ENCODE results near the gene FBL.

FBL gene

GRCh38 chr19:39841041-39841440, 5.1 kb downstream of the FBL start:
- DNase-seq, result no peak

DNA sequence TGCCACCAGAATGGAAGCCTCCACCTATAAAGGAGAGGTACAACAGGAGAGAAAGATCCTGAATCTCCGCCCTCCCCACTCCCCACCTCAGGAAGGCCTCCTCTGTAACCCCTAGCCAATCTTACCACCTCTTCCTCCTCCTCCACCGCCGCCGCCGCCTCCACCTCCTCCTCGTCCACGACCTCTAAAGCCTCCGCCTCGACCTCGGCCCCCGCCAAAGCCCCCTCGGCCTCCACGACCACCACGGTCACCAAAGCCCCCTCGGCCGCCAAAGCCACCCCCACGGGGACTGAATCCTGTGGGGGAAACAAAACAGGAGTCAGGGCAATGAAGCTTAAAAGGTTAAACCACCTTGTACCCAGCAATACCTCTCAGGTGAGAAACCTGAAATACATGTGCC, 5.7 kb downstream of the FBL start:
- no peak for DNase-seq

- no peak for DNase-seq
Observed at GRCh38 chr19:39839678-39840327, 6.4 kb downstream of the FBL start.

DNA sequence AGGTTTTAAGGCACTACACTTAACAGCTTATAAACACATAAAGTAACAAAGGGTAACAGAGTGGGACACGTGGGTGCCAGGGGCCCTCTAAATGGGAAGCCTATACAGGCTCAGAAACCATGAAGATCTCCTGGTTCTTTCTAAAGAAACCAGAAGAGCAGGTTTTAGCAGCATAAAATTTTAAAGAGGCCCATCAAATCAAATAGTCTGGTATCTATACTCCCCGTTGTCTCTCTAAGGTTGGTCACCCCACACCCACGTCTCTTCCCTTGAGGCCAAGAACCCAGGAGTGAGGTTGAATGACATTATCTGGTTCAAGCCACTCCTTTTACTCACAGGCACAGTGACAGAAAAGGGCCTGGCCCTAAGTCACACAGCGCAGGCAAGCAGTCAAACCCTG, 7.6 kb downstream of the FBL start:
- DNase-seq, result no peak

- DNase-seq, result no peak
Observed at GRCh38 chr19:39837978-39838377, 8.2 kb downstream of the FBL start.

- DNase-seq, result no peak
Observed at GRCh38 chr19:39834287-39834841, 11.8 kb downstream of the FBL start.

DNA sequence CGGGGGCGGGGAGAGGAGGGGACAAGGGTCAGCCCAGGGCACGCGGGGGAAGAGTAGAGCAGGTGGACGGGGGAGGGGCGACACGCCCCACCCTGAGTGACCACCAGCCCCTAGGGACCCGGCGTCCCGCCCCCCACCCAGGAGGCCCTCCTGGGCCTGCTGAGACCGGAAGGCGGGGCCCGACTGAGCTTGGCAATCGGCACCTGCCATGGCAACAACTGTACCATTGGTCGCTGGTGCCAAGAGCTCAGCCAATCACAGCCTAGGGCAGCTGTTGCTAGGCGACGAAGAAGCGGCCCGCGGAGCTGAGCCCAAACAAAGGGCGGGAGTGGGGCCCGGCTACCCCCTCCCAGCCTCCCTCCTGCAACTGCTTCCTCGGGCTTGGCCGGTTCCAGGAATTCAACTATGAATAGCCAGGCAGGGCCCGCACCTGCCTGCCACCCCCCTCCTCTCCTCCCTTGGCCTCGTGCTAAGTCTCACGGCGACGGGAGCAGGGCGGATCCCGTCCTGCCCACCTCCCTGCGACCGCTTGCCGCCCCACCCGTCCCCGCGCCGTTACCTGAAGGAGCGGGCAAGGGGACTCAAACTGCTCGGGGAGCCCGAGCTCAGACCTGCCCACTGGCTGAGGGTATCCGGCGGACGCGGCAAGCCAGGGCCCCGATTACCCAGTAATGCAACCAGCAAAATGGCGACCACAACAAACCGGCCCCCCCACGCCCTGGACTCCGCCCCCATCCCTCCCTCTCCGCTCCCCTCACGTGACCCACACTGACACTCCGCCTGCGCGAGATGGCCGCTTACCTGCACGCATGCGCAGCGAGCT, 12.5 kb downstream of the FBL start, which contains the start of gene DYRK1B:
DYRK1B (minus strand) TSS at position 699 of the 823 bp plus-strand sequence. CDS start 2,295 bp downstream, outside the sequence.
- peak; percentile 94 for DNase-seq

DNA sequence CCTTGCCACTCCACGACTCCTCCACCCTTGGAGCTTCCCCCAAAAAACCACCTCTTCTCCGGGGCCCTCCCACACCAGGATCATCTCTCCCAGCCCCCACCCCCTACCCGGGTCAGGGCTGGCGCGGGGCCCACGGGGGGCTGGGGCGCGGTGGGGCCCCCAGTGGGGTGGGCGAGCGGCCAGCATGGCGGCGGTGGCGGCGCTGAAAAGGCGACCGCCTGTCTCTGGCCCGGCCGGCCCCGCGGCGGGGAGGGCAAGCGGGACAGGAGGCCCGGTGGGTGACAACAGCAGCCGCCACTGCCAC, 13.1 kb downstream of the FBL start:
- no peak for DNase-seq

DNA sequence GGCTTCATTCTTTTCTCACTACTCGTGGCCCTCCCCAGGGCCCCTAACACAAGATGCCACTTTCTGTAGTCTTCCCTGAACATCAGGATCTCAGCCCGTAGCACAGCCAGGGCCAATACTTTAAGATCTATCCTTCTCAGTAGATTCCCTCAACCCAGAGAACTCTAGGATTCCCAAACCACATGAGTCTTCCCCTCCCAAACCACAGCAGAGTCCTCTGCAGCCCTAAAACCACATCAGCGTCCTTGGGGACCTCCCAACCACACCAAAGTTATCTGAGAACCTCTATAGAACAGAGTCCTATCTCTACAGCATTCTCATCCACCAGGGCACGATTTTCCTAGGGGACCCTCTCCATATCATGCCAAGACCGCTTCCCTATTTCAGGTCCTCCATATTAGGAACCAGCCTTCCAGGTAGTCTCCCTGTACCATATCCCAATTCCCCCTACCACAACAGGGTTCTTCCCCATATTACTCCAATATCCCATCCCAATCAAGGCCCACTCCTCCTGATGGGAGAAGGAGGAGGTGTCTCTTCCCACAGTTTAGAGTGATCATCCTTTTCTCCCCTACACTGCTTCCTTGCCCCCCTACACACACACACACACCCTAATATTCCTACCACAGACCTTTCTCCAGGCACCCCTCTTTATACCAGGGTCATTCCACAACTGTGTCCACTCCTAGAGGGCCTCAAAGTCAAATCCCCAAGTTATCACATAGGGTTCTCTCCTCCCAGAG, 13.7 kb downstream of the FBL start:
- DNase-seq, result no peak

GRCh38 chr19:39831679-39832078, 14.5 kb downstream of the FBL start:
- no peak for DNase-seq

GRCh38 chr19:39830847-39831246, 15.3 kb downstream of the FBL start:
- no peak for DNase-seq

DNA sequence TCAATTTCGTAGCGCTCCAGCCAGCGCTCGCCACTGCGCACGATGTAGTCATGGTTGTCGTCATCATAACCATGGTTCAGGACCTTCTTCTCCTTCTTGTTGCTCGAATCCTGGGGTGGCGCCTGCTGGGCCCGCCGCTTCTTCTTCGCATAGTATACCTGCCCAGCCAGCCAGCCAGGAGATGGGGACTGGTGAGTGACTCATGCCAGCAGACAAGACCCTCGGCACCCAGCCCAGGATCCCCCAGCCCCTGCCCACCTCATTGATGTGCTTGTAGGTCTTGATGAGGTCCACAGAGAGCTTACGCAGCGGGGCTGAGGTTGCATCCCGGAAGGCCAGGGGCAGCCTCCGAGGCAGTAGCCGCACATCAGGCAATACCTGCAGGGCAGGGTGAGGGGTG, 15.8 kb downstream of the FBL start:
- DNase-seq, result no peak

DNA sequence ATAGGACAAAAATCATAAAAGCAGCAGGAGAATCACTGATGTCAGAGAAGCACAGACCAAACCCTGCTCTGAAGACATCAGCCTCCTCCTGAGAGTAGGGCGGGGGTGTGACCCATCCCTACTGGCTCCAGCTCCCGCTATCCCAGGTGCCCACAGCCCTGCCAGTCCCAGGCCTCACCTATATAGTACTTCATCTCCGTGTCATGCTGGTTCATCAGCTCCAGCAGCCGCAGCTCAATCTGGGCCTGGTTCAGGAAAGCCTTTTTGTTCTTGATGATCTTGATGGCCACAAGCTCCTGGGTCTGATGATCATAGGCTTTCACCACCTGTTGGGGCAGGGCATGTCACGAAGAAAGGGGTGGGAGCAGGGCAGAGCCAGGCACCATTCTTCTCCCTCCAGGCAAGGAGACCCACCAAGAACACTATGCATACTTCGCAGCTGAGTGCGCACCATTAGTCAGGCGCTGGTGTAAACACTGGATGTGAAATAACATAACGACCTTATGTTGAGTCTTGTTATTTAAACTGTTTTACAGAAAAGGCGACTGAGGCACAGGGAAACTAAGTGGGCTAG, 16.4 kb downstream of the FBL start:
- no peak for DNase-seq

GRCh38 chr19:39828654-39829032, 17.5 kb downstream of the FBL start:
- no peak for DNase-seq

DNA sequence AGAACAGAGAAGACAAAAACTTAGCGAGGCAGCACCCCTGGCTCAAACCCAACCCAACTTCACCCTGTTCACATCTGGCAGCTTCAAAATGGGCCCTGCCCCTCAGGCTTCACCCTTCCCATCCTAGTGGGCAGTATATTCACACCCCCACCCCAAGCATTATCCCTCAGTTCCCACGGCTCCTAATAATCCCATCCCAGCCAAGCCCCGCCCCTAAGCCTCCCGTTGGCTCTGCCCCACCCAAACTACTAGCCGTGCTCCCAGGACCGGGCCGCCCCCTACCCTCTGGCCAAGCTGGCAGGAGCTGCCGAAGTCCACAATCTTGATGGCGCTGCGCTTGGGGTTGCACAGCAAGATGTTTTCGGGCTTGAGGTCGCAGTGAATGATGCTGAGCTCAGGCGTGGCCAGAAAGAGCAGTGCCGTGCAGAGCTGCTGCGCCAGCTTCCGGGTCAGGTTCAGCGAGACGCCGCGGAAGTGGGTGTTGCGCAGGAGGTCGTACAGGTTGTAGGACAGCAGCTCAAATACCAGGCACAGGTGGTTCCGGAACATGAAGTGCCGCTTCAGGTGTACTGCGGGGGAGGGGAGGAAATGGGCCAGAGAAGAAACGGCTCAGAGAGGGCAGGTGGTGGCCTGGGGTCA, 18.0 kb downstream of the FBL start:
- no peak for DNase-seq

DNA sequence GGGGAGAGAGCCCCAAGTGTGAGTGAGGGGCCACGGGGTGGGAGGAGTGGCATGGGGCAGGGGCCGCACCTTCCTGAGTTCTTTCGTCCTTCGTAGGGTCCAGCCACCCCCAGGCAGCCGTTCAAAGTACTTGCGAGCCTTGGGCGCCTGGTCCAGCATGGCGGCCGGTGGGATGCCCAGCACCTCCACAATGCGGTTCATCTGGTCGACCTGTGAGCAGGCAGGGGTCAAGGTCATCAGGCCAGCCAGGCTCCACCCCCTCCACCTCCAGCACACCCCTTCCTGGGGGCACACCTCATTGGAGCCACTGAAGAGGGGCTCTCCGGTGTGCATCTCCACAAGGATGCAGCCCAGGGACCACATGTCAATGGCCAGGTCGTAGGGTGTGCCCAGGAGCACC, 19.0 kb downstream of the FBL start:
- DNase-seq, result no peak

DNA sequence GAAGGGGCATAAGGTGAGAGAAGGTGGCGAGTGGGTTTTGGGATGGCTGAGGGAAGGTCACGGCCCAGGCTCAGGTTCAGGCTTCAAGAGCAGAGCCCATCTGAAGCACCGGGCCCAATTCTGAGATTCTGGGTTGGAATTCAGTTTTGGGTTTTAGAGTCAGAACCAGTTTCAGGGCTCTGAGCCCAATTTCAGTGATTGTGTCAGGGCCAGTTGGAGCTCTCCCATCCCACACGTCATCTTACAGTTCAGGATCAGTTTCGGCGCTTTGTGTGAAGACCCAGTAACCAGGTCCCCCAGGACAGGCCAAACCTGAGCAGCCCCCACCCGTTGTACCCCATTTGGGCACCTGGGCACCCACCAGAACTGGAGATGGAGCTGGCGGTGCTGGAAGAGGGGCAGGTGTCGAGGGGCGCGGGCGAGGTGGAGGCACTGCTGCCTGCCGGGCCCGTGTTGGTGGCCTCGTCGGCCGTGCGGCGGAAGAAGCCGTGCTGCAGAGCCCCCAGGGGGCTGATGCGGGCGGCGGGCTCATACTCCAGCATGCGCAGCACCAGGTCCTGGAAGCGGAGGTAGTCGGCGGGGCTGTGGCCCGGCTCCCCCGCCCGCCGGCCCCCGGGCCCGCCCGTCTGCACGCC, 19.8 kb downstream of the FBL start:
- no peak for DNase-seq

GRCh38 chr19:39825531-39826076, 20.6 kb downstream of the FBL start:
- no peak for DNase-seq

- DNase-seq, result no peak
Observed at GRCh38 chr19:39825093-39825463, 21.1 kb downstream of the FBL start.

GRCh38 chr19:39824143-39825092, 21.8 kb downstream of the FBL start:
- DNase-seq, result peak; percentile 78

GRCh38 chr19:39823686-39824085, 22.5 kb downstream of the FBL start:
- DNase-seq, result no peak

Data from NCI-H226 (cell line).